ENCODE data around the gene MRPS33.

DNA sequence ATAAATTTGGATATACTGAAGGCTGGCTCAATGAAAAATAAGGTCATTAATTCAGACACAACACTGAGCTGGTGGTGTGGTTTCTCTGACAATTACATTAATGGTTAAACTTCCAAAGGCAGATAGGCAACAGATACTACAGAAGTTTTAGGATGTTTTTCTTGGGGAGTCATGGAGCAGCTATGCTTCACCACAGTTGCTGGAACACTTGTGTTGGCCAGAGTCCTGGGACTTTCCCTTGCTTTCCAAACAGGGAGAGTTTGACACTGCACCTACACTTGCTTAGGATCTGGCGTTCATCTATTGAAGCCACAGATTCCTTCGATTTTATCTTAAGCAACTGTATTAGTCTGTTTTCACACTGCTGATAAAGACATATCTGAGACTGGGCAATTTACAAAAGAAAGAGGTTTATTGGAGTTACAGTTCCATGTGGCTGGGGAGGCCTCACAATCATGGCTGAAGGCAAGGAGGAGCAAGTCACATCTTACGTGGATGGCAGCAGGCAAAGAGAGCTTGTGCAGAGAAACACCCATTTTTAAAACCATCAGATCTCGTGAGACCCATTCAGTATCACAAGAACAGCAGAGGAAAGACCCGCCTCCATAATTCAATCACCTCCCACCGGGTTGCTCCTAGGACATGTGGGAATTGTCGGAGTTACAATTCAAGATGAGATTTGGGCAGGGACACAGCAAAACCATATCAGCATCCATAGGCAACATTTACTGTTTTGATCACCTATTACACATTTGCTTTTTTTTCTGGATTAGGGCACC is 31.3 kb upstream of the MRPS33 start:
- TF ChIP-seq EZH2 (IDR thresholded peaks at IDR 0.05) (no peak), POLR2AphosphoS5 (IDR thresholded peaks at IDR 0.05; ENCODE audit: borderline replicate concordance, low read depth, low read length) (no peak), FOXP2 (optimal IDR thresholded peaks at IDR 0.05; ENCODE audit: control extremely low read depth, extremely low read length, insufficient read depth) (no peak)
